HL-60/S4 (cell line): Measurements from ENCODE around the gene NDST4.

Experiments
- in situ Hi-C: fragments of 300-500 bp; cut with MboI; formaldehyde crosslinking; loops from 2 replicates; pipeline ENCODE4 v1.14.3; 2022; ENCODE audit warnings: low sequenced_read_pairs

The NDST4 gene

GRCh38 chr4:115113506-115114106, at the start of gene NDST4:
Gene NDST4, minus strand, starts transcription at chr4:115113620. Its CDS starts 36,584 bp downstream, at chr4:115077036.
- in situ Hi-C loops: no loop called here

GRCh38 chr4:115159141-115159540, 45.7 kb upstream of the NDST4 start:
- in situ Hi-C loops: no loop called here

GRCh38 chr4:115158296-115158695, 44.9 kb upstream of the NDST4 start:
- in situ Hi-C loops: no loop called here

- in situ Hi-C loops: no loop called here
Observed at GRCh38 chr4:115154826-115155225, 41.4 kb upstream of the NDST4 start.

GRCh38 chr4:115152965-115153364, 39.5 kb upstream of the NDST4 start:
- in situ Hi-C loops: no loop called here

- in situ Hi-C loops: no loop called here
Observed at GRCh38 chr4:115152081-115152480, 38.7 kb upstream of the NDST4 start.

GRCh38 chr4:115149106-115149505, 35.7 kb upstream of the NDST4 start:
- in situ Hi-C loops: no loop called here

GRCh38 chr4:115145393-115146160, 32.2 kb upstream of the NDST4 start:
- in situ Hi-C loops: no loop called here

GRCh38 chr4:115128037-115128436, 14.6 kb upstream of the NDST4 start:
- in situ Hi-C loops: no loop called here

GRCh38 chr4:115126491-115126890, 13.1 kb upstream of the NDST4 start:
- in situ Hi-C loops: no loop called here

- in situ Hi-C loops: no loop called here
Observed at GRCh38 chr4:115121351-115122043, 8.1 kb upstream of the NDST4 start.

- in situ Hi-C loops: no loop called here
Observed at GRCh38 chr4:115119804-115120352, 6.5 kb upstream of the NDST4 start.

- in situ Hi-C loops: no loop called here
Observed at GRCh38 chr4:115117651-115118050, 4.2 kb upstream of the NDST4 start.

- in situ Hi-C loops: no loop called here
Observed at GRCh38 chr4:115110191-115111181, 2.9 kb downstream of the NDST4 start.

GRCh38 chr4:115108850-115109249, 4.6 kb downstream of the NDST4 start:
- in situ Hi-C loops: no loop called here

- in situ Hi-C loops: no loop called here
Observed at GRCh38 chr4:115107411-115107810, 6.0 kb downstream of the NDST4 start.

- in situ Hi-C loops: no loop called here
Observed at GRCh38 chr4:115101675-115102074, 11.7 kb downstream of the NDST4 start.

GRCh38 chr4:115090483-115091075, 22.8 kb downstream of the NDST4 start:
- in situ Hi-C loops: no loop called here

- in situ Hi-C loops: no loop called here
Observed at GRCh38 chr4:115082633-115083032, 30.8 kb downstream of the NDST4 start.

- in situ Hi-C loops: no loop called here
Observed at GRCh38 chr4:115076691-115077090, 36.7 kb downstream of the NDST4 start.
